Muscle of arm (tissue), 12 donors: Measurements from ENCODE around the gene TMEM123. TPM values are rescaled to one million over a fixed set of nuclear protein-coding genes. Genes with fewer than 3 reads are reported as not detected.
"Not testable (repeated sequence)": the region's sequence is repeated elsewhere in the genome, so short reads cannot be mapped to it uniquely, and the experiment has no call there.

ENCODE experiments used
- DNase-seq: peaks from one replicate; pipeline ENCODE4 v3.0.0-alpha.2; 2013
- polyA plus RNA-seq, 12 donors: library from polyadenylated mRNA; unstranded; fragments of 120-200 nt; gene quantifications; one replicate each; pipeline ENCODE4 v1.2.1, GENCODE V29; 2013; ENCODE audit not compliant: insufficient read length in 12 of 12

Gene TMEM123
- polyA plus RNA-seq, 12 donors = 150 to 233 (median 194) TPM; not detected in 1

- DNase-seq = no peak
These were observed 734 bp upstream of the TMEM123 start for GRCh38 chr11:102453302-102453695.

- DNase-seq = peak; percentile 70
These were observed 694 bp downstream of the TMEM123 start for GRCh38 chr11:102451681-102452460.

- DNase-seq = no peak
These were observed 1.4 kb downstream of the TMEM123 start for GRCh38 chr11:102451041-102451680.

- DNase-seq = no peak
These were observed 2.7 kb downstream of the TMEM123 start for GRCh38 chr11:102449651-102450570.

- no peak for DNase-seq
These were observed 3.7 kb downstream of the TMEM123 start for GRCh38 chr11:102448869-102449224.

GRCh38 chr11:102447941-102448868 lies 4.4 kb downstream of the TMEM123 start:
- no peak for DNase-seq

- DNase-seq = no peak
These were observed 5.4 kb downstream of the TMEM123 start for GRCh38 chr11:102447193-102447592.

- DNase-seq = no peak
These were observed 6.0 kb downstream of the TMEM123 start for GRCh38 chr11:102446606-102447005.

- DNase-seq = not testable (repeated sequence)
These were observed 7.9 kb downstream of the TMEM123 start for GRCh38 chr11:102444693-102445092.

GRCh38 chr11:102444142-102444541 lies 8.4 kb downstream of the TMEM123 start:
- DNase-seq = not testable (repeated sequence)

- DNase-seq = not testable (repeated sequence)
These were observed 13.6 kb downstream of the TMEM123 start for GRCh38 chr11:102439063-102439363.

GRCh38 chr11:102438311-102439062 lies 14.1 kb downstream of the TMEM123 start:
- DNase-seq = no peak

GRCh38 chr11:102437727-102438126 lies 14.8 kb downstream of the TMEM123 start:
- no peak for DNase-seq

GRCh38 chr11:102436976-102437375 lies 15.6 kb downstream of the TMEM123 start:
- DNase-seq = no peak

- no peak for DNase-seq
These were observed 16.0 kb downstream of the TMEM123 start for GRCh38 chr11:102436561-102436960.

GRCh38 chr11:102435688-102436087 lies 16.9 kb downstream of the TMEM123 start:
- DNase-seq = no peak

- DNase-seq = not testable (repeated sequence)
These were observed 19.0 kb downstream of the TMEM123 start for GRCh38 chr11:102433571-102433970.

- DNase-seq = not testable (repeated sequence)
These were observed 20.0 kb downstream of the TMEM123 start for GRCh38 chr11:102432560-102432959.

GRCh38 chr11:102431404-102431803 lies 21.2 kb downstream of the TMEM123 start:
- DNase-seq = no peak

- DNase-seq = no peak
These were observed 22.3 kb downstream of the TMEM123 start for GRCh38 chr11:102430158-102430836.
